SKM-1 (cell line): ENCODE data around the gene SIK3.

ENCODE experiments used
- DNase-seq: peaks from one replicate; lab custom pipeline; 2025; ENCODE audit not compliant: unreplicated experiment; lab: John Stamatoyannopoulos, UW

SIK3 gene

DNA sequence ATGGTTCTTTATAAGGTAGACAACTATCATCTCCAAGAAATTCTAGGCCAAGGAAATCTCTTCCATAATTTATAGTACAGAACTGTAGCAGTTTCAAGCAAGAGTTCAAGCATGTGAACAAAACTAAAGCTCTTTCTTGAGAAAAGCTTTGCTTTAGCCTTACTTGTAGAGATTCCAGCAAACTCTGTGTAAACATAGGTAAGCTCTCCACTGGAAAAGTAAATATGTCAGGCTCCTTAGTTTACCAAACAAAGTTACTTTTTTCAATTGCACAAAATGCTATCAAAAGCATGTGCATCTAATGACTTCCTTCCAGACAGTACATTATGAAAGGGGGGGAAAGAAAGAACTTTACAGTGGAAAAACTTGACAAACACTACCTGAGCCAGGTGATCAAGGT, 125.0 kb downstream of the SIK3 start:
- DNase-seq = no peak

DNA sequence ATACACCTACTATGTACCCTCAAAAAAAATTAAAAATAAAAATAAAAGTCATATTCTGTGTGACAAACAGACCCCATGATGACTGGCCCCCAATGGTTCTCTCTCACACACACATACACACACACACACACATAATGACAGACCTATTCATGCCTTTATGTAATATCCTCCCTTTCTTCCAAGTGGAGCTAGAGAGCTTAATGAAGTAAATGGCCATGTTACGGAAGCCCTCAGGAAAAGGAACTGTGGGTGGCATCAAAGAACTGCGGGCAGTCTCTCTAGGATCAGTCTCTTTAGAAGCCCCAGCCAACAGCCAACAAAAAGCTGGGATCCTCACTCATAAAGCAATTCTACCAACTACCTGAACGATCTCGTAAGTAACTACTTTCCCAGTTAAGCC, 125.5 kb downstream of the SIK3 start:
- no peak for DNase-seq

- DNase-seq = no peak
Measured at GRCh38 chr11:116970485-116971292, 127.5 kb downstream of the SIK3 start.

DNA sequence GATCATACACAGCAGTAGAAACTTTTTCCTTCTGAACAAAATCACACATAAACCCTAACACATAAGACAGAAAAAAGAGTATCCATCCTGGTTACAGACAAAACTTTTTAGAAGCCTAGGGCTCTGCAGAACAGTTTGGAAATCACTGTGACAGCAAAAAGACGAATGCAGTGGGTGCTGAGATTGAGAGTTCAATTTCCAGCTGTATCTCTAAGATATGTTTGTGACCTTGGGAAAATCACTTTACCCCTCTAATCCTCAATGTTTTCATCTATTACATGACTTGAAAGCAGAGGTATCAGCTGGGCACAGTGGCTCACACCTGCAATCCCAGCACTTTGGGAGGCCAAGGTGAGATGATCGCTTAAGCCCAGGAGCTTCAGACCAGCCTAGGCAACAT, 128.5 kb downstream of the SIK3 start:
- no peak for DNase-seq

DNA sequence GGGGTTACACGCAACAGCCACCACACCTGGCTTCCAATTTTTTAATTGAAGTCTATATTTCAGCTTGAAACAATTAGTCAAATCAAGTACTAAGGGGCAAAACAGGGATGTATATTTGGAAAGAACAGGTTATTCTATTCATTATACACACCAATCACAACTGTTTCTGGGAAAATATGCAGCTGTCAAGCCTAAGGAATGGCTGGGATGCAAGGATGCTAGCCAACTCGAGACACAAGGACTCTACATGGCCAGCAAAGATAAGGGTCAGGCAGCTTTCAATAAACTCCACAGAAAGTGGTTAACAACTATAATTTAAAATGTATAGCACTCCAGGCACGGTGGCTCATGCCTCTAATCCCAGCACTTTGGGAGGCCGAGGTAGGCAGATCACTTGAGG, 134.0 kb downstream of the SIK3 start:
- DNase-seq = no peak

DNA sequence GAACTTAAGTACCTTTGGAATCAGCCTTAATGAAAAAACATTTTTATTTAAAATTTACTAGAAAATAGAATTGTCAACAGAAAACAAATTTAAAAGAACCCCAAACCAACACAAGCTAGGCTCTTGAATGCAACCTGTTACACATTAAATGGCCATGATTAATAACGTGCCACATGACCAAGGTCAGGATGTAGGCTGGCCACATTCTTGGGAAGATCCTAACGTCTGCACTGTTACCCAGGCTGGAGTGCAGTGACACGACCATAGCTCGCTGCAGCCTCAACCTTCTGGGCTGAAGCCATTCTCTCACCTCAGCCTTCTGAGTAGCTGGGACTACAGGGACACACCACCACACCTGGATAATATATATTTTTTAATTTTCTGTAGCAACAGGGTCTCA, 134.4 kb downstream of the SIK3 start:
- DNase-seq = no peak

DNA sequence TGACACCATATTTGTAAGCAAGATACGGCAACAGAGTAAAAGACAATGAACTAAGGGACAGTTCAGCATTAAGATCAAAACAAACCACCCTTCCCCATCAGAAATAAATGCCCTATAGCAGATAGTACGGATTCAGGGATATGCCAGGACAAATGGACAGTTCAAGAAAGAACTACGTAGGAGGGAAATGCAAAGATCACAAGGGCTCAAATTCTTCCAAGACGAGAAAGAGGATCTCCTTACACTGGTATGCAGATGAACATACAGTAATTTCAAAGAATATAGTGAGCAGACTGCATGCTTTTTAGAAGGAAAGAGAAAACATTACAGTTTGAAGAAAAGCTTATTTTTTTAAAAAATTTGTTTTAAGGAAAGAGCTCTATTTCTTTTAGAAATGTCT, 136.1 kb downstream of the SIK3 start:
- DNase-seq = no peak

GRCh38 chr11:116960930-116961329, 137.3 kb downstream of the SIK3 start:
- DNase-seq = no peak

GRCh38 chr11:116958246-116958645, 140.0 kb downstream of the SIK3 start:
- no peak for DNase-seq

- no peak for DNase-seq
Measured at GRCh38 chr11:116955949-116956348, 142.3 kb downstream of the SIK3 start.

DNA sequence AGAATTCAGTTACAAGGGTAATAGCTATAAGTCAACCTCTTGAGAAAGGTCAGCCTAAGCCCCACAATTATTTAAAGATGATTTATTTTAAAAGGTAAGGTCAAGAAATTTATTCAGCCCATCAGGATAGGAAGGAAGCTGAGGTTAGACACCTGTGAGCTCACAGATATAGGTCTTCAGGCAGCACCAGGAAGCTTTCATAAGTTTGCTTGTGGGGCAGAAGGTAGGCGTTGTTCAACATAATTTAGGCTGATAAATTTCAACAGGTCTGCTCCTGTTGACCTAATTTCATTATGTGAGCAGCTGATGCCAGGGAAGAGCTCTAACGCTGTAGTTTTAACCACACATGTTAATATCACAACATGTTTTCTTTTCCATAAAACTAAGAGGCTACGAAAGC, 142.7 kb downstream of the SIK3 start:
- no peak for DNase-seq

- no peak for DNase-seq
Measured at GRCh38 chr11:116953530-116954285, 144.5 kb downstream of the SIK3 start.

GRCh38 chr11:116951762-116952161, 146.5 kb downstream of the SIK3 start:
- no peak for DNase-seq

- DNase-seq = no peak
Measured at GRCh38 chr11:116950210-116950609, 148.0 kb downstream of the SIK3 start.

GRCh38 chr11:116948391-116948790, 149.8 kb downstream of the SIK3 start:
- no peak for DNase-seq

DNA sequence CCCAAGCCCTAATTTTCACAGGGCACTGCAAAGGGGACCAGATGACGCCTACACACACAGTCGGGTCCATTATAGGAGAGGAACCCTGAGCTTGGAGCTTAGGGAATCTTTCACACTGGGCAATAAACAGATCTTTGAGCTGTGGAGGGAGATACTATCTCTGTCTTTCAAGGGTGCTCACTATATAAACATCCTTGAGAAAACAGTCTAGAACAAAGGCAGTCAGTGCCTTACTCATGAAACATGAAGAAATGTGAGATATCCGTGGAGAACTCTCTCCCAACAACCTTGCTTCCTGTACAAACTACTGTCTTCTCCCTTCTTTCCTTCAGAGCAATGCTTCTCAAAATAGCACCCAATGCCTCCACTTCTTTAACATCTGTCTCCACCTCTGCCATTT, 151.8 kb downstream of the SIK3 start:
- no peak for DNase-seq

- no peak for DNase-seq
Measured at GRCh38 chr11:116939499-116939898, 158.7 kb downstream of the SIK3 start.

GRCh38 chr11:116938471-116939070, 159.7 kb downstream of the SIK3 start:
- DNase-seq = no peak

DNA sequence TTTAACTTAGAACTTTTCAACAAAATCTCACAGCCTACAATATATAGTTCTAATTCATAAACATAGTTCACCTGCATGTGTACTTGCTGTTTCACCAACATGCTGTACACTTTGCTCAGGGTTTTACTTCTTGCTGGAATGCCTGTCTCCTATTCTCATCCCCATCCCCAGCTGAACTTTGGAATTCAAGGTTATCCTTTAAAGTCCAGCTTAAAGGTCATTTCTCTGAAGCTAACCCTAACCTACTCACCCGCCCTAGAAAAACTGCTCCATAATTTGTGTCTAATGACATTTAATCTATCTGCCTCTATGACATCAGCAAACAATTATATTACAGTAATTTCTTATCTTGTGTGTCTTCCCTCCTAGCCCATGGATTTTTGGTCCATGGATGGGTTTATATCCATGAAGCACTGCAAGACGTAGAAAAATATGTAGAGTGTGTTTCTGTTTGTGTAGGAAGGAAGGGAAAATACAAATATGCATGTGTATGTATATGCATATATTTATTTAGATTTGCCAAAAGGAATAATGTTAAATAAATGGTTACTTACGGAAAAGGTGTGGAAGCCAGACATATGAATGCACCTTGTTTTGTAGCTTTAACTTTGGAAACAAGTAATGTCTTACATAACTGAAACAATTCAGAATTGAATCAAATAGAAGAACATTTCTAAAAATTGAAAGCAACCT, 161.3 kb downstream of the SIK3 start:
- no peak for DNase-seq

DNA sequence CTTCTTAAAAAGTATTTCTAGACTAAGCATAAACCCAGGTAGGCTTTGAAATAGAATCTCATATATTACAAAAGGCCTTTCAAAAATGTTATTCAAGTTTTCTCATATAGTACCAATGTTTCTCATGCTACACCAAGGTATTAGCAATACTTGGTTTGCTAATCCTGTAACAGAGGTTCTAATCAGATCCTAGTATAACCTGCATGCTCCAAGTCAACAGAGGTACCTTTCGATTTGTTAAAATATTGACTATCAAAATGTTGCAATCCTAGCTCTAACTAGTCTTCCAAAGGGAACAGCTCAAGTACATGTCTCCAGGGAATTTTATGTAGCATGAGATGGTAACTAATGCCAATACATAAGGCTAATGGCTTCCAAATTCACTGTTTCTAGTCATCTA, 162.7 kb downstream of the SIK3 start:
- no peak for DNase-seq

GRCh38 chr11:116935089-116935488, 163.1 kb downstream of the SIK3 start:
- DNase-seq = no peak

DNA sequence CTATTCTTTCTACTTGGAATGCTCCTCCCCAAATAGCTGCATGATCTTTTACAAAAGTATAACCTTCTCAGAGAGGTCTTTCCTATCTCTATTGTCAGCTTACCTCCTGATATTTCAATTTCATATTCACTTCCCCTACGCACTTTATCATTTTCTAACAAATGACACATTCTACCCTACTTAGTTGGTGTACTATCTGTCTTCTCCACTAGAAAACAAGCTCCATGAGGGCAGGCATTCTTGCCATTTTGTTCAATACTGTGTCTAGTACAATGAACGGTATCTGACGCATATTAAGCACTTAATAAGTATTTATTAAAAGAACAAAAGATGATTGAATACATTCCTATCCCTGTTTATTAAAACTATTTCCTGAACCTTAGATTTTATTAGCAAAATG, 164.3 kb downstream of the SIK3 start:
- DNase-seq = no peak
